DOHH2 (cell line): ENCODE results near the gene DNAJC22.

ENCODE experiments used
- H3F3A ChIP-seq: fragments of 200-600 bp; sonication (generic), shearing (Covaris generic); 2 replicates; pipeline ENCODE4 v1.6.0; 2016; ENCODE audit warnings: antibody characterized with exemption, mild to moderate bottlenecking; ENCODE audit not compliant: control insufficient read depth, insufficient read depth
- H3K27ac ChIP-seq: fragments of 200-600 bp; sonication (generic); 2 replicates; pipeline ENCODE4 v1.5.1; 2014; ENCODE audit warnings: low read depth, mild to moderate bottlenecking, low read length, moderate library complexity
- H3K27me3 ChIP-seq: fragments of 200-600 bp; sonication (generic); 2 replicates; pipeline ENCODE4 v1.6.1; 2014; ENCODE audit warnings: mild to moderate bottlenecking, low read length, mixed read lengths; ENCODE audit not compliant: control insufficient read depth
- H3K36me3 ChIP-seq: fragments of 200-600 bp; sonication (generic); 2 replicates; pipeline ENCODE4 v1.6.1; 2014; ENCODE audit warnings: mild to moderate bottlenecking, low read length, moderate library complexity, mixed read lengths; ENCODE audit not compliant: control insufficient read depth
- H3K4me1 ChIP-seq: fragments of 200-600 bp; sonication (generic); 2 replicates; pipeline ENCODE4 v1.6.1; 2014; ENCODE audit warnings: mild to moderate bottlenecking, low read length, mixed read lengths; ENCODE audit not compliant: control insufficient read depth
- H3K4me2 ChIP-seq: fragments of 200-600 bp; sonication (generic); 2 replicates; pipeline ENCODE4 v1.6.0; 2014; ENCODE audit warnings: mild to moderate bottlenecking, low read length, moderate library complexity
- H3K4me3 ChIP-seq: fragments of 200-600 bp; sonication (generic); 2 replicates; pipeline ENCODE4 v1.5.1; 2014; ENCODE audit warnings: mild to moderate bottlenecking, low read length, mixed read lengths
- H3K79me2 ChIP-seq: fragments of 200-600 bp; sonication (generic); 2 replicates; pipeline ENCODE4 v1.6.1; 2014; ENCODE audit warnings: mild to moderate bottlenecking, low read length, mixed read lengths; ENCODE audit not compliant: control insufficient read depth
- H3K9me2 ChIP-seq: fragments of 200-600 bp; sonication (generic); replicated peaks from 2 replicates; pipeline ENCODE4 v1.6.1; 2014; ENCODE audit warnings: mild to moderate bottlenecking, low read length, mixed read lengths; ENCODE audit not compliant: control insufficient read depth
- H3K9me3 ChIP-seq: fragments of 200-600 bp; sonication (generic); 2 replicates; pipeline ENCODE4 v1.6.1; 2014; ENCODE audit warnings: antibody characterized with exemption, low read length, mixed read lengths; ENCODE audit not compliant: control insufficient read depth, insufficient read depth
- H4K20me1 ChIP-seq: fragments of 200-600 bp; sonication (generic); 2 replicates; pipeline ENCODE4 v1.6.0; 2014; ENCODE audit warnings: low read depth, mild to moderate bottlenecking, antibody characterized with exemption, low read length, moderate library complexity; ENCODE audit not compliant: control insufficient read depth, insufficient read depth
- EZH2phosphoT487 ChIP-seq: fragments of 200-600 bp; sonication (generic); IDR thresholded peaks from 2 replicates; pipeline ENCODE4 v1.6.1; 2017; ENCODE audit warnings: borderline replicate concordance, mild to moderate bottlenecking, antibody characterized with exemption, low read length, moderate library complexity, mixed read lengths
- TF ChIP-seq, protein P1 (sequence below): fragments of 200-600 bp; sonication (generic); IDR thresholded peaks from one replicate; pipeline ENCODE4 v1.5.1; 2014; ENCODE audit warnings: antibody characterized with exemption, mild to moderate bottlenecking, low read depth, low read length; ENCODE audit not compliant: poor library complexity, severe bottlenecking

DNAJC22 gene

DNA sequence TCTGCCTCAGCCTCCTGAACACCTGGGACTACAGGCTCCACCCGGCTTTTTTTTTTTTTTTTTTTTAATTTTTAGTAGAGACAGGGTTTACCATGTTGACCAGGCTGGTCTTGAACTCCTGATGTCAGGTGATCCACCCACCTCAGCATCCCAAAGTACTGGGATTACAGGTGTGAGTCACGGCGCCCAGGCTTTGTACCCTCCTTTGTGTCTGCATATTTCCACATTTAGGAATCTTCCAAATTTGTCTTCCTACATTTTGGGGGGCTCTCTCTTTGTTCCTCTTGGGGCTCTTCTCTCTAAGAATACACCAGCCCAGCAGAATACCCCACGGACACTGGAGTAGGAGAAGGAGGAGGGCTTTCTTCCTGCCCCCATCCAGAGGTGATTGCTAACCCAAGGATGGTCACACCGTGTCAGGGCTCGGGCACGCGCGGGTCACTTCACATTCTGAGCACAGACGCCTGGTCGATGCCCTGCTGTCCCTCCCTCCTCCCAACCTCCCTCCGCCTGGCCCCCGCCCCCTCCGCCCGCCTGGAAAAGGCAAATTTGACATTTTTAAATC, 2.1 kb upstream of the DNAJC22 start:
- TF ChIP-seq, protein P1, sequence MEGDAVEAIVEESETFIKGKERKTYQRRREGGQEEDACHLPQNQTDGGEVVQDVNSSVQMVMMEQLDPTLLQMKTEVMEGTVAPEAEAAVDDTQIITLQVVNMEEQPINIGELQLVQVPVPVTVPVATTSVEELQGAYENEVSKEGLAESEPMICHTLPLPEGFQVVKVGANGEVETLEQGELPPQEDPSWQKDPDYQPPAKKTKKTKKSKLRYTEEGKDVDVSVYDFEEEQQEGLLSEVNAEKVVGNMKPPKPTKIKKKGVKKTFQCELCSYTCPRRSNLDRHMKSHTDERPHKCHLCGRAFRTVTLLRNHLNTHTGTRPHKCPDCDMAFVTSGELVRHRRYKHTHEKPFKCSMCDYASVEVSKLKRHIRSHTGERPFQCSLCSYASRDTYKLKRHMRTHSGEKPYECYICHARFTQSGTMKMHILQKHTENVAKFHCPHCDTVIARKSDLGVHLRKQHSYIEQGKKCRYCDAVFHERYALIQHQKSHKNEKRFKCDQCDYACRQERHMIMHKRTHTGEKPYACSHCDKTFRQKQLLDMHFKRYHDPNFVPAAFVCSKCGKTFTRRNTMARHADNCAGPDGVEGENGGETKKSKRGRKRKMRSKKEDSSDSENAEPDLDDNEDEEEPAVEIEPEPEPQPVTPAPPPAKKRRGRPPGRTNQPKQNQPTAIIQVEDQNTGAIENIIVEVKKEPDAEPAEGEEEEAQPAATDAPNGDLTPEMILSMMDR: no peak
- TF ChIP-seq EZH2phosphoT487: no peak
- Histone ChIP-seq H3K27ac (no peak overlapping the region), H3K4me3 (no peak overlapping the region), H3K9me2 (no peaks in the 10 kb centered on the region), H3K27me3 (peaks cover 84% of the 10 kb centered on the region), H3K4me2 (peak overlapping the region; percentile 62), H3K79me2 (no peaks in the 10 kb centered on the region), H3K36me3 (no peaks in the 10 kb centered on the region), H3K9me3 (no peaks in the 10 kb centered on the region), H4K20me1 (0 out of 2 replicates have a peak, but pooled peaks cover 2% of the 10 kb centered on the region), H3K4me1 (peaks cover 58% of the 10 kb centered on the region), H3F3A (peaks cover 12% of the 10 kb centered on the region)

DNA sequence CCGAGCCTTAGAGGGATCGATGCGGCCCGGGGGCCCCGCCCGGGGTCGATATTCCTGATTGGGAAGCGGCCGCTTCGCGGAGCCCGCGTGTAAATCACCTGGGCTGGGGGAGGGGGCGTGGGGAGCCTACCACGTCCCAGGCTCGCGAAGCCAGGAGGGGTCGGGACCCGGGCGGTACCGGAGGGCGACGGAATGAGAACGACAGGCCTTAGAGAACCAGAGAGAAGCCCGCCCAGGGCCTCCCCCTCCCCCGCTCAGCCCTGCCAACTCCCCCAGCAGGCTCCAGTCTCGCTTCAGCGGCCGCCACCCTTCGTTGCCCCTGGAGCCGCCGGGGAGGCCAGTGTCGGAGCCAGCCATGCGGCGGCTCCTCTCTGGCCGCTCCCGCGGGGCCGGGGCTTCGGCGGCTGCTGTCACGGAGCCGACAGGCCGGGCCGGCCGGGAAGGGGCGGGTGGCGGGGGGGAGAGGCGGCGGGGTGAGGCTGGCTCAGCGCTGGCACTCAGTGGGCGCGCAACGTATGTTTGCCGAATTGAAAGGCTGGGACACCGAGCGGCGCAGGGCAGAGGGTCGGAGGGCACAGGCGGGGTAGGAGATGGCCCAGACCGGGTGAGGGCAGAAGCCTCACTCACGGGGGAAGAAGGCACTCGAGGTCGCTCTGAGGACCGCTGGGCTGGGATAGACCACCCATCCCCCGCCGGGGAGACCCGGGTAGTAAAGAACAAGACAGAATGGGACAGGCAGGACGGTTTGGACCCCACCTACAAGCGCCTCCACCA, 1.4 kb upstream of the DNAJC22 start:
- Histone ChIP-seq H3K4me1 (peaks cover 58% of the 10 kb centered on the region), H3K27me3 (peaks cover 77% of the 10 kb centered on the region), H3K9me2 (no peaks in the 10 kb centered on the region), H3K4me3 (peak overlapping the region; percentile 52), H3K4me2 (peak overlapping the region; percentile 62), H3K27ac (no peak overlapping the region), H3K9me3 (no peaks in the 10 kb centered on the region), H3F3A (peaks cover 12% of the 10 kb centered on the region), H3K36me3 (no peaks in the 10 kb centered on the region), H4K20me1 (0 out of 2 replicates have a peak, but pooled peaks cover 2% of the 10 kb centered on the region), H3K79me2 (no peaks in the 10 kb centered on the region)
- peak; percentile 64; the same call in 1 of the 2 replicates for TF ChIP-seq EZH2phosphoT487
- TF ChIP-seq, protein P1: no peak

DNA sequence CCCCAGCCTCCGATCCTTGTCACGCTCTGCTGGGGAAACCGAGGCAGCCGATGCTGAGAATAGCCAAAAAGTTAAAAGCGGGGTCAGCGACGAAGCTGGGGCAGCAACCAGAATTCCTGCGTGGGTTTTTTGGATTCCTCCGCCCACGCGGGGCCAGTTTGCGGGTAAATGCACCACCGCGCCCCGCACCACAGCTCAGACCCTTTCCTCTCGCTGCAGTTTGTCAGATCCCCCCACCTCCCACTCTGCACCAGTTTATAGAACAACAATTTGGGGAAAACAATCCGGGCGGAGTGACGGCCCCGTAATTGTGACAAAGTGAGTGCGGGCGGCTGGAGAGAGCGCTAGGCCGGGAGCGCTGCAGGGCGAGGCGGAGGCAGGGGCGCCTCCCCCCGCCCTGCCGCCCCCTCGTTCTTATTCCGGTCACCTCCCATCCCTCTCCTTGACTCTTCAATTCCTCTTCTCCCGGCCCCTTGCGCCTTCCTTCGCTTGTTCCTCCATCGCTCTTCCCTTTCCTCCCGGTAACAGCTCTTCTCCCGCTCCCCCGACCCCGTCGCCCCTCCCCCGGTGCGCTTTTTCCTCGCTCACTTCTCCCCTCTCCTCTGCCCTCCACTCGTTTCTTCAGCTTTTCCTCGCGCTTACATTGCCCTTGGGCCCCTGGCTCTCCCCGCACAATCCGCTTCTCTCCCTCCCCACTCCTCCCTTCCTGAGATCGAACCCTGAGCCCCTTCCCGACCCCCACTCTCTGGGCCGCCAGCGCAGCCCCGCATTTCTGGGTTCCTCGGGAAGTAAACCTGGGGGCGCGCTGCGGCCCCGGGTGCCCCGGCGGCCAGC, 646 bp upstream of the DNAJC22 start:
- Histone ChIP-seq H3K4me3 (peak overlapping the region; percentile 52), H3K9me3 (no peaks in the 10 kb centered on the region), H3K36me3 (no peaks in the 10 kb centered on the region), H3K79me2 (no peaks in the 10 kb centered on the region), H3K27ac (no peak overlapping the region), H3K27me3 (peaks cover 69% of the 10 kb centered on the region), H3K4me2 (peak overlapping the region; percentile 62), H3K4me1 (peaks cover 58% of the 10 kb centered on the region), H3K9me2 (no peaks in the 10 kb centered on the region), H4K20me1 (0 out of 2 replicates have a peak, but pooled peaks cover 2% of the 10 kb centered on the region), H3F3A (peaks cover 7% of the 10 kb centered on the region; the same call in 1 of the 2 replicates)
- TF ChIP-seq, protein P1: no peak
- peak; percentile 93 for TF ChIP-seq EZH2phosphoT487
